Chondrocyte (in vitro differentiated cells): ENCODE data around the gene KLLN. TPM values are rescaled to one million over a fixed set of nuclear protein-coding genes. Genes with fewer than 3 reads are reported as not detected.
A peak's percentile ranks its signal among the peaks of the same experiment; 100 is the strongest.
"Not testable (repeated sequence)": the region's sequence is repeated elsewhere in the genome, so short reads cannot be mapped to it uniquely, and the experiment has no call there.

Experiments
- DNase-seq: peaks from one replicate; pipeline ENCODE4 v3.0.0; 2021; ENCODE audit warnings: mixed read lengths, low spot score
- H3K27ac Mint-ChIP-seq: one replicate; pipeline ENCODE4 v1.8.0; 2021; ENCODE audit warnings: mild to moderate bottlenecking, moderate library complexity, mixed read lengths; ENCODE audit not compliant: unreplicated experiment
- H3K27me3 Mint-ChIP-seq: 2 replicates; pipeline ENCODE4 v1.8.0; 2021; ENCODE audit warnings: low read depth, mixed read lengths
- H3K36me3 Mint-ChIP-seq: 2 replicates; pipeline ENCODE4 v1.8.0; 2021; ENCODE audit warnings: low read depth, mixed read lengths
- H3K4me1 Mint-ChIP-seq: 2 replicates; pipeline ENCODE4 v1.8.0; 2021; ENCODE audit warnings: low read depth, mild to moderate bottlenecking, mixed read lengths
- H3K4me3 Mint-ChIP-seq: one replicate; pipeline ENCODE4 v1.8.0; 2021; ENCODE audit warnings: mild to moderate bottlenecking, moderate library complexity, mixed read lengths; ENCODE audit not compliant: unreplicated experiment
- H3K9me3 Mint-ChIP-seq: 2 replicates; pipeline ENCODE4 v1.8.0; 2021; ENCODE audit warnings: low read depth, mixed read lengths
- CTCF ChIP-seq: fragments of 200-600 bp; sonication (generic); IDR thresholded peaks from 2 replicates; pipeline ENCODE4 v1.5.0; 2021; ENCODE audit warnings: antibody characterized with exemption, mild to moderate bottlenecking, moderate library complexity
- long read RNA-seq: library from polyadenylated mRNA; stranded (forward); transcript quantifications from one replicate; pipeline ENCODE4 v2.0.0, GENCODE V29; 2021
- total RNA-seq: library from RNA; stranded (reverse); gene quantifications from 3 replicates; pipeline ENCODE4 v1.2.1, GENCODE V29; 2021

Gene KLLN
- total RNA-seq: 0.62 to 0.82 TPM (median 0.72 TPM) in 3 replicates
- long read RNA-seq: 0 reads

GRCh38 chr10:87863053-87863943, at the start of gene KLLN, which contains the start of gene PTEN:
Gene KLLN, minus strand, starts transcription at chr10:87863533. Its CDS starts 1,046 bp downstream, at chr10:87862487.
Gene PTEN, plus strand, starts transcription at chr10:87863625. Its CDS starts 845 bp downstream, at chr10:87864470.
- Mint-ChIP-seq H3K4me3 (peak within 1 kb of the TSS; percentile 98), H3K27ac (peak within 1 kb of the TSS; percentile 97), H3K9me3 (no peaks in the 10 kb centered on the region), H3K4me1 (peaks cover 27% of the 10 kb centered on the region), H3K27me3 (no peaks in the 10 kb centered on the region), H3K36me3 (peaks cover 1% of the 10 kb centered on the region)
- TF ChIP-seq CTCF: no peak
- peak; percentile 97 for DNase-seq

- DNase-seq, H3K27ac Mint-ChIP-seq, H3K4me3 Mint-ChIP-seq, H3K27me3 Mint-ChIP-seq: not testable (repeated sequence)
- peaks cover 27% of the 10 kb centered on the region for H3K36me3 Mint-ChIP-seq
- H3K9me3 Mint-ChIP-seq: peaks cover 17% of the 10 kb centered on the region
- peaks cover 28% of the 10 kb centered on the region for H3K4me1 Mint-ChIP-seq
These were observed 40.1 kb upstream of the KLLN start for GRCh38 chr10:87903396-87903795.

GRCh38 chr10:87897957-87898356, 34.6 kb upstream of the KLLN start:
- Mint-ChIP-seq H3K36me3 (peaks cover 17% of the 10 kb centered on the region), H3K9me3 (peaks cover 13% of the 10 kb centered on the region), H3K4me1 (peaks cover 54% of the 10 kb centered on the region)
- not testable (repeated sequence) for DNase-seq, H3K27me3 Mint-ChIP-seq, H3K4me3 Mint-ChIP-seq, H3K27ac Mint-ChIP-seq

- peaks cover 7% of the 10 kb centered on the region for H3K36me3 Mint-ChIP-seq
- H3K27me3 Mint-ChIP-seq: no peaks in the 10 kb centered on the region
- TF ChIP-seq CTCF: no peak
- H3K9me3 Mint-ChIP-seq: peaks cover 8% of the 10 kb centered on the region
- peak overlapping the region; percentile 36 for H3K27ac Mint-ChIP-seq
- H3K4me1 Mint-ChIP-seq: peaks cover 59% of the 10 kb centered on the region
- DNase-seq: no peak
- H3K4me3 Mint-ChIP-seq: no peak overlapping the region
These were observed 32.9 kb upstream of the KLLN start for GRCh38 chr10:87896216-87896615.

- peaks cover 4% of the 10 kb centered on the region for H3K36me3 Mint-ChIP-seq
- no peak for TF ChIP-seq CTCF
- H3K4me1 Mint-ChIP-seq: peaks cover 53% of the 10 kb centered on the region
- peak overlapping the region; percentile 3 for H3K27ac Mint-ChIP-seq
- DNase-seq: no peak
- H3K4me3 Mint-ChIP-seq: no peak overlapping the region
- H3K27me3 Mint-ChIP-seq: no peaks in the 10 kb centered on the region
- H3K9me3 Mint-ChIP-seq: peaks cover 8% of the 10 kb centered on the region
These were observed 32.1 kb upstream of the KLLN start for GRCh38 chr10:87895430-87895829.

- no peak for TF ChIP-seq CTCF
- H3K4me3 Mint-ChIP-seq: no peak overlapping the region
- peaks cover 8% of the 10 kb centered on the region for H3K36me3 Mint-ChIP-seq
- peaks cover 5% of the 10 kb centered on the region for H3K9me3 Mint-ChIP-seq
- no peak overlapping the region for H3K27ac Mint-ChIP-seq
- H3K27me3 Mint-ChIP-seq: no peaks in the 10 kb centered on the region
- DNase-seq: peak; percentile 14
- H3K4me1 Mint-ChIP-seq: peaks cover 25% of the 10 kb centered on the region
These were observed 24.4 kb upstream of the KLLN start for GRCh38 chr10:87887548-87888289.
